GM21619 (cell line): Measurements from ENCODE around the gene PDE8A.

Experiments
- ATAC-seq: cut with Tn5 transposase; IDR thresholded peaks from one replicate; pipeline ENCODE4 v1.9.1; 2021; ENCODE audit not compliant: unreplicated experiment

The PDE8A gene, protein sequence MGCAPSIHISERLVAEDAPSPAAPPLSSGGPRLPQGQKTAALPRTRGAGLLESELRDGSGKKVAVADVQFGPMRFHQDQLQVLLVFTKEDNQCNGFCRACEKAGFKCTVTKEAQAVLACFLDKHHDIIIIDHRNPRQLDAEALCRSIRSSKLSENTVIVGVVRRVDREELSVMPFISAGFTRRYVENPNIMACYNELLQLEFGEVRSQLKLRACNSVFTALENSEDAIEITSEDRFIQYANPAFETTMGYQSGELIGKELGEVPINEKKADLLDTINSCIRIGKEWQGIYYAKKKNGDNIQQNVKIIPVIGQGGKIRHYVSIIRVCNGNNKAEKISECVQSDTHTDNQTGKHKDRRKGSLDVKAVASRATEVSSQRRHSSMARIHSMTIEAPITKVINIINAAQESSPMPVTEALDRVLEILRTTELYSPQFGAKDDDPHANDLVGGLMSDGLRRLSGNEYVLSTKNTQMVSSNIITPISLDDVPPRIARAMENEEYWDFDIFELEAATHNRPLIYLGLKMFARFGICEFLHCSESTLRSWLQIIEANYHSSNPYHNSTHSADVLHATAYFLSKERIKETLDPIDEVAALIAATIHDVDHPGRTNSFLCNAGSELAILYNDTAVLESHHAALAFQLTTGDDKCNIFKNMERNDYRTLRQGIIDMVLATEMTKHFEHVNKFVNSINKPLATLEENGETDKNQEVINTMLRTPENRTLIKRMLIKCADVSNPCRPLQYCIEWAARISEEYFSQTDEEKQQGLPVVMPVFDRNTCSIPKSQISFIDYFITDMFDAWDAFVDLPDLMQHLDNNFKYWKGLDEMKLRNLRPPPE

DNA sequence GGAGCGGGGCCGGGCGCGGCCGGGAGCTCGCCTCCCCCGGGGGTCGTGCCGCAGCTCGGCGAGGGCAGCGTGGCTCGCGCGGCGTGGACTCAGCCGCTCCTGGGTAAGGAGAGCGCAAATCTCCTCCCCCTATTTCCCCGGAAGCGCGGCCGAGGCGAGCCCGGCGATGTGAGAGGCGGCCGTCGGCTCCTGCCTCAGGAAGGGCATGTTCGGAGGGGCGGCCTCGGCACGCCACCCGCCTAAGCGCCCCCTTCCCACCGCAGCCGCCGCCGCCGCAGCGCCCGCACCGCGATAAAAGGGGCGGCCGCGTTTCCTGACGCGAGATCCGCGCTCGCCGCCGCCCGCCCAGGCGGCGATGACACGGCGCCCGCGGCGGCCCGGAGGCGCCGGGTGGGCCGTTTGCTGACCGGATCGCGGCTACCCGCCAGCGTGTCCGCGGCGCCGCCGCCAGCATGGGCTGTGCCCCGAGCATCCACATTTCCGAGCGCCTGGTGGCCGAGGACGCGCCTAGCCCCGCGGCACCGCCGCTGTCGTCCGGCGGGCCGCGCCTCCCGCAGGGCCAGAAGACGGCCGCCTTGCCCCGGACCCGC is at the start of gene PDE8A:
PDE8A (plus strand) TSS at position 146 of the 590 bp plus-strand sequence; CDS start at position 453, 307 bp downstream.
- peak; percentile 19 for ATAC-seq

GRCh38 chr15:84934942-84935729 is 46.5 kb upstream of the PDE8A start:
- no peak for ATAC-seq

DNA sequence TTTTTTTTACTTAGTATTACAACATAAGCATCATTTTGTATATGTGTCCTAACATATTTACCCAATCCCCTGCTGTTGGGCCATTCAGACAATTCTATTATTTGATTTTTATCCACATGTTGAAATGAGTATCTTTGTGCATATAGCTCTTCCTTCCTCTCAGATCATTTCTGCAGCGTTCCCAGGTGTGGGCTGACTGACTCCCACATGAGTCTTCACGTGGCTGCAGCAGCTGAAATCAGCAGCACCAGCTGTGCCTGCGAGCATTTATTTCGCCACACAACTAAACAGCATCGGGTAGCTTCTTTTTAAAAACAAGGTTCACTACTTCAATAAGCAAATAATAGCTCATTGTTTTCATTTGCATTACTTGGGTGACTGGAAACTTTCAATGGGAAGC is 44.5 kb upstream of the PDE8A start:
- no peak for ATAC-seq

DNA sequence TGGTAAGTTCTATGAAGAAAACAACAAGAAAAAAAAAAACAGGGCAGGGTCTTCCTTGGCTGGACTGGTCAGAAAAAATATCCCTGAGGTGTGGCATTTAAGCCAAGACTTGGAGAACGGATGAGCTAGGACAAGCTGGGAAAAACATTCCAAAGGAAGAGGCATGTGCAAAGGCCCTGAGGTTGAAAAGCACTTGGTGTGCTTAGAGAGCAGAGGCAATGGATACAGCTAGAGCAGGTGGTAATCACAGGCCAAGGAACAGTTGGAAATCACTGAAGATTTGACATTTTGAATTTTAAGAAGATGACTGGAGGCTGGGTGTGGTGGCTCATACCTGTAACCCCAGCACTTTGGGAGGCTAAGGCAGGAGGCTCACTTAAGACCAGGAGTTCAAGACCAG is 42.9 kb upstream of the PDE8A start:
- no peak for ATAC-seq

DNA sequence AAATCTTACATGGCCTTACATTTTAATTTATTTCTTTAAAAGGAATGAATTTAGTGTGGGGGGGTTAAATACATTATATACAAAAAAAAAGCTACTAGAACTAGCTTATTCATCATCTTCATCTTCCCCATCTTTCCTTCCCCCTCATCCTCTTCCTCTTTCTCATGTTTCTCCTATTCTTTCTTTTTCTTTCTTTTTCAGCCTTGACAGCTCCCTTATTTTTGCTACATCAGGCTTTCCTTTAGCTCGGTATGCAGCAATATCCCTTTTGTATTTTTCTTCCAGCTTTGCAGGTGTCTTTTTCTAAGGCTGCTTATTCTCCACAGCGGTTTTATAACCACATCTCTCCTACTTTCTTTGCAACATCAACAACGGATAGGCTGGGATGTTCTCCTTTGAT is 41.3 kb upstream of the PDE8A start:
- no peak for ATAC-seq

GRCh38 chr15:84942456-84942855 is 39.2 kb upstream of the PDE8A start:
- ATAC-seq: no peak

DNA sequence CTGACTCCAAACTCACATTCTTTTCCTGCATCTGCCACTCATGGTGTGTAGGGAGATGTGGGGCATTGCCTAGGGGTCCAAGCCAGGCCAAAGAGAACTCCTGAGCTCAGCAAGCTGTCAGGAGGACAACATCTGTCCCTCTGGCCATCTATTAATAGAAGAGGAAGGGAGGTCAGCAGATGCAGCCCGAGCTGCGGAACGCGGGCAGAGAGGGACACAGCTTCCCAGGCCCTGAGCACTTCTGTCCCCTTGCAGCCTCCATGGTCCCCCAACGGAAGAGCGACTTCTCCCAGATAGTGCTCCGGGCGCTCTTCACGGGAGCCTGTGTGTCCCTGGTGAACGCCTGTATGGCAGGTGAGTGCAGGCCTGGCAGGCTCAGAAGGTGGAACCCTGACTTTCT is 37.3 kb upstream of the PDE8A start:
- no peak for ATAC-seq

- ATAC-seq: no peak
Observed at GRCh38 chr15:84944861-84945260, 36.8 kb upstream of the PDE8A start.

DNA sequence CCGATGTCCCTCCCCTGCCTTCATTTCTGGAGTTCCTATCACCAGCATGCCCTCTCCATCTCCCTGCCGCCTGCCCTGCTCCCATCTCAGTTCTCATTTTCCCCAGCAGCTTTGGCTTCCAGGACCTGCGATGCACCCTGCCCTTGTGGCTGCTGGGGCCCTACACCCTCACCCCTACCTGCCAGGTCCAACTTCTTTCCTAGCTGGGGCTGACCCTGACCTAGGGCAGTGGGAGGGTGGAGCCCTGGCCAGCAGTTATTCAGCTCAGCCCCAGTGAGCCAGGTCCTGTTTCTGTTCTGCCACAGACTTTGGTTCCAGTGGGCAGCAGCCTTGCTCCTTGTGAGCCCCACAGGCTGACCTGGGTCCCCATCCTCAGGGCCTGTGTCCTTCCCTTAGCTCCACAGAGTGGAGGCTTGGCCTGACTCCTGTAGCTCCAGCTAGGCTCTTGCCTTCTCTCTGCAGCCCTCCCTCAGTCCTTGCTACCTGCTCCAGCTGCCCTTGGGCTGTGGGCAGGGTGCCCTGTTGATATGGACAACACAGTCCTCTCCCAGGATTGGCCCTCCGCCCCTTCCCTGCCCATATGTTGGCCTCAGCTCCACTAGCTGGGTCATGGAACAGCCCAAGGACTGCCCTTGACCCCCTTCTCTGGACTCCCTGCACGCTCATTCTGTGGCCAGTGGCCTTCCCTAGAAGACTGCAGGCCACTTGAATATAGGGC is 34.7 kb upstream of the PDE8A start:
- no peak for ATAC-seq

GRCh38 chr15:84947947-84948830 is 33.5 kb upstream of the PDE8A start:
- no peak for ATAC-seq

GRCh38 chr15:84949043-84949442 is 32.6 kb upstream of the PDE8A start:
- ATAC-seq: no peak

GRCh38 chr15:84949845-84950569 is 31.6 kb upstream of the PDE8A start:
- ATAC-seq: no peak

DNA sequence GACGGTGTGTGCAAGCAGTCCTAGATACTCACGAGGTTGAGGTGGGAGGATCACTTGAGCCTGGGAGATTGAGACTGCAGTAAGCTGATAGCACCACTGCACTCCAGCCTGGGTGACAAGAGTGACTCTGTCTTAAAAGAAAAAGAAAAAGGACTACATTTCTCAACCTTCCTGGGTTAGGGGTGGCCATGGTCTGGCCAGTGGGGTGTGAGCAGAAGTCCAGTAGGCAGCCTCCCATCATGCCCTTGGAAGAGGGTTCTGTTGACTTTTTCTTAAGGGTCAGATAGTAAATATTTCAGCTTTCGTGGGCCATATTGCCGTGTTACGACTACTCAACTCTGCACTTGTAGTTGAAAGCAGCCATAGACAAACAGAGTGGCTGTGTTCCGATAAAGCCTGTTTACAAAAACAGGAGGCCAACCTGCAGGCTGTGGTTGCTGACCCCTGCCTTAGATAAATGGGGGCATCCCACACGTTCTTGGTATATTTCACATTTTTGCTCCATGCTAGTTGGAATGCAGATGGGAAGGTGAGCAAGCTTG is 31.0 kb upstream of the PDE8A start:
- ATAC-seq: no peak

DNA sequence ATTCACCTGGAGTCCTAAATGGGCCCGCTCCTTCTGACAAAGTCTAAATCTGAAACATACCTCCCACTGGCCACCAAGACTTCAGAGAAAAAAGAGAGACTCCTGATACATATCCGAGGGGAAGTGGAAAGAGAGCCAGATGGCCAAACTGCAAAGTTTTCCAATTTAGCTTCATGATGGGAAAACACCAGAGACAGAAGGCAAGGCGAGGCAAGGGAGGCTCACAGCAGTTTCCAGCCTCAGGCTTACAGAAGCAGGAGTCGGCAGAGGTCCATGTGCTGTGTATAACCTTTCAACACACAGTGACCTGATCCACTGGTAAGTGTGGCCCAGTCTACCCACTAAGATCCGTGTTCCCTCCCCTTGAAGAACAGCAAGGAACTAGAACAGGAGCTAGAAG is 29.9 kb upstream of the PDE8A start:
- ATAC-seq: no peak

GRCh38 chr15:84953136-84953535 is 28.5 kb upstream of the PDE8A start:
- ATAC-seq: no peak

- no peak for ATAC-seq
Observed at GRCh38 chr15:84953726-84954125, 27.9 kb upstream of the PDE8A start.

DNA sequence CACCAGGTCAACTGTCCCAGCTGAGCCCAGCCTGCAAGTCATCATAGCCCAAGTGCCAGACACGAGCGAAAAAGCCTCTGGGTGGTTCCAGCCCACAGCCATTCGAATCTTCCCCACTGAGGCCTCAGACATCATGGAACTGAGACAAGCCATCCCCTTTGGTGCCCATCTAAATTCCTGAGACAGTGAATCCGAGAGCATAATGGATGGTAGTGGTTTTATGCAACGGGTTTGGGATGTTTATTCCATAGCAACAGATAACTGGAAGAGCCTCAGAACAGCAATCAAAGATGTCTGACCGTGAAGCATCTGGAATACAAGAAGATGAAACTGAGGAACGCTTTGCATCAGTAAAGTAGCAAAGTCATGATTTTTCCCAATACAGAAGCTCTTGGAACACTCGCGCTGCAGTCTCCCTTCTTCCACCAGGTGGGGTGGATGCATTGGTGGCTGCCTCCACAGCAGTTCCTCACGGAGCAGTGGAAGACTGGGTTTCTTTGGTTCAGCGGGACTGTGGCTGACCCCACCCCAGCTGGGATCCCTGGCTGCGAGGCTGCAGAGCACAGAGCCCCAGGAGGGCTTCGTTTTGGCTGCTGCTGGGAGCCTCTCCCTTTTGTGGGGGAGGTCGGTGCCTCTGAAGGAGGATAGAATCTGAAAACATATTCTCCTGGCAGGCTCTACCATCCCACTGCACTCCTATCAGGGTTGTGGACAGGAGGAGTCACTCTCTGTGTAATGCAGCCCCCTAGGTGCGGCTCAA is 26.4 kb upstream of the PDE8A start:
- no peak for ATAC-seq

DNA sequence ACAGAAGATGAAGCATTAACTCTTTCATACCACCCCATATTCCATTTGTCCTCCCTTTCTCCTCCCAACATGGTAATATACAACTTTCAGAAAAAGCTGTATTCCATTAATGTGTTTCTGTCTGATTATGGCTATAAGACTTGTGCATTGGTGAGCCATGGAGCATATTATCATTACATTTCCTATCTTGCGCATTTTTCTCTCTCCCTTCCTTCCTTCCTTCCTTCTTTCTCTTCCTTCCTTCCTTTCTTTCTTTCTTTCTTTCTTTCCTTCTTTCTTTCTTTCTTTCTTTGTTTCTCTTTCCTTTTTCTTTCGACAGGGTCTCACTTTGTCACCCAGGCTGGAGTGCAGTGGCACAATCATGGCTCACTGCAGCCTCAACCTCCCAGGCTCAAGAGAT is 25.5 kb upstream of the PDE8A start:
- ATAC-seq: no peak
